H4 (cell line): ENCODE data around the gene LRRC4. TPM values are rescaled to one million over a fixed set of nuclear protein-coding genes. Genes with fewer than 3 reads are reported as not detected.

Experiments
- DNase-seq: peaks from one replicate; pipeline ENCODE4 v3.0.0-alpha.2; 2015; ENCODE audit warnings: low spot score
- total RNA-seq: library from RNA; depleted of rRNA; stranded (reverse); fragments of >200 nt; shearing (Covaris generic); gene quantifications from 2 replicates; pipeline ENCODE4 v1.2.3, GENCODE V29; 2014; rRNA removed

The LRRC4 gene
- total RNA-seq, 1 experiment from 2014 or later = not detected

DNA sequence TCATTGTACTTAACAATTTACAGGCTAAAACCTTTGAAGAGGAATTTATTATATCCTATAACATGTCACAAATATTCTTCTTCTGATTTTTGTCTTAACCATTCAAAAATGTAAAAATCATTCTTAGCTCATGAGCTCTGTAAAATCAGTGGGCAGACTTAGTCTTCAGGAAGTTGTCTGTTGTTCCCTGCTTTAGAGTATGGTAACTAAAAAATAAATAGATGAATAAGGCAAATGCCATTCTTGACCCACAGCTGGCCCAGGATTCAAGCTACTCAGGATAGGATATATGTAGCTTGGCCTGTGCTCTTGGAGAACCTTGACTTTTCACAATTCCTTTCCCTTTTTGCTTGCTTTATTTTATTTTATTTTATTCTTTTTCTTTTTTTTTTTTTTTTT, 51.5 kb downstream of the LRRC4 start:
- DNase-seq = no peak

DNA sequence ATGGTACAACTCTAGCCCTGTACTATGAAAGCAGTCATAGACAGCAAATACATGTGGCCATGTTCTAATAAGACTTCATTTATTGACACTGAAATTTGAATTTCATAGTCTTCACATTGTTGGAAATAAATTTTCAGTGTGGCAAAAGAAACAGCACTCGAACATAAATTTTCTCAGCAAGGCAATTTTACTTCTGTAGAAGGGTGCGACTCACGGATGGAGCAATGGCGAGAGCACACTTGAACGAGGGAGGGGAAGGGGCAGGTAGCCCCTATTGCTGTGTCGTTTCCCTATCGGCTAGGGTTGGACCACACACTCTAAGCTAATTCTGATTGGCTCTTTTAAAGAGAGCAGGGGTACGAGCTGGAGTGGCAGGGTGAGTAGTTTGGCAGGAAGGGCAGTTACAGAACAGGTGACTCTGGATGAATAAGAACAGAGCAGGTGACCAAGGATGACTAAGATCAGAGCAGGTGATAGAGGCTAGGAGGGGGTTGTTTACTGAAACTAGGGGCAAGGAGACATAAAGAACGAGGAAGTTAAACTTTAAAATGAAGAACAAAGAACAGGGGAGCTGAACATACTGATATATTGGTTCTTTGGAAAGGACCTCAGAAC, 52.0 kb downstream of the LRRC4 start:
- no peak for DNase-seq

- no peak for DNase-seq
These were observed 52.8 kb downstream of the LRRC4 start for GRCh38 chr7:127978421-127978820.

Other genes with a start within 250 kb of the LRRC4 start
- not detected in 2 replicates for gene LEP, start 209.8 kb upstream of the LRRC4 start, total RNA-seq